ENCODE data around the gene CAPS. TPM values are rescaled to one million over a fixed set of nuclear protein-coding genes. Genes with fewer than 3 reads are reported as not detected.

The CAPS gene
- total RNA-seq, 2 experiments from 2014 or later: 2.2 to 2.7 TPM

- Mint-ChIP-seq H3K4me1 (no peaks in the 10 kb centered on the region), H3K9me3 (ENCODE audit: low read depth) (no peaks in the 10 kb centered on the region), H3K36me3 (ENCODE audit: low read depth) (peaks cover 53% of the 10 kb centered on the region), H3K4me3 (no peak overlapping the region), H3K27ac (no peak overlapping the region), H3K27me3 (no peaks in the 10 kb centered on the region)
- ChIA-PET POLR2A (no interaction called here), CTCF (no interaction called here)
- intact Hi-C loops (cut with DNase I, micrococcal nuclease): no loop called here
- DNase-seq (no peak), ATAC-seq (no peak)
These were observed 15.1 kb downstream of the CAPS start for GRCh38 chr19:5929179-5929578.

GRCh38 chr19:5929625-5930024, 15.6 kb downstream of the CAPS start:
- ChIA-PET POLR2A (no interaction called here), CTCF (interaction anchor here (0.8 kb wide), 1 partner anchor 119 kb away, joined by 4 read pairs; no protein-coding TSS in a partner anchor)
- intact Hi-C loops (cut with DNase I, micrococcal nuclease): no loop called here
- H3K4me3 Mint-ChIP-seq: no peak overlapping the region
- no peaks in the 10 kb centered on the region for H3K9me3 Mint-ChIP-seq (ENCODE audit: low read depth)
- H3K27me3 Mint-ChIP-seq: no peaks in the 10 kb centered on the region
- DNase-seq (no peak), ATAC-seq (no peak)
- no peak overlapping the region for H3K27ac Mint-ChIP-seq
- no peaks in the 10 kb centered on the region for H3K4me1 Mint-ChIP-seq
- H3K36me3 Mint-ChIP-seq (ENCODE audit: low read depth): peaks cover 52% of the 10 kb centered on the region

- Mint-ChIP-seq H3K27ac (no peak overlapping the region), H3K36me3 (ENCODE audit: low read depth) (peaks cover 43% of the 10 kb centered on the region), H3K27me3 (no peaks in the 10 kb centered on the region), H3K4me1 (no peaks in the 10 kb centered on the region), H3K9me3 (ENCODE audit: low read depth) (no peaks in the 10 kb centered on the region), H3K4me3 (no peak overlapping the region)
- ChIA-PET POLR2A (no interaction called here), CTCF (no interaction called here)
- DNase-seq (no peak), ATAC-seq (no peak)
- intact Hi-C loops (cut with DNase I, micrococcal nuclease): no loop called here
These were observed 17.2 kb downstream of the CAPS start for GRCh38 chr19:5931251-5931650.

DNA sequence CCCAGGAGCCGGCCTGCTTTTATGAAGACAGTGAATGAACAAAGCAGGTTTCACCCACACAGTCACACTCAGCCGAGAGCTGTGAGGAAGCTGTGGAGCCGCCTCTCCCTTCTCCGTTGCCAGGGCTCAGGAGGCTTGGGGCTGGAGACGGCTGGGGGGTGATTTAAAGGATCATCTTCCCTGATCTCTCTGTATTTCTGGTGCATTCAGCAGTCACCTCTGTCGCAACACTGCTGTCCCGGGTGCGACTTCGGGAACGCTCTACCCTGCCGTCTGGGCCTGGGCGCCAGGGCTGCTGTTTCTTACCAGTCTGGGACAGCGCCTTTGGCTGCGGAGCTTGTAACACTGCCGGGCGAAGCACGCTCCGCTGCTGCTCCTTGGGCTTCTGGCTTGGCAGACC, 18.1 kb downstream of the CAPS start:
- DNase-seq (no peak), ATAC-seq (no peak)
- POLR2A ChIA-PET: no interaction called here
- Mint-ChIP-seq H3K9me3 (ENCODE audit: low read depth) (no peaks in the 10 kb centered on the region), H3K36me3 (ENCODE audit: low read depth) (peaks cover 43% of the 10 kb centered on the region), H3K27me3 (no peaks in the 10 kb centered on the region), H3K4me1 (no peaks in the 10 kb centered on the region), H3K27ac (no peak overlapping the region), H3K4me3 (no peak overlapping the region)
- intact Hi-C loops (cut with DNase I, micrococcal nuclease): no loop called here
- CTCF ChIA-PET: no interaction called here

DNA sequence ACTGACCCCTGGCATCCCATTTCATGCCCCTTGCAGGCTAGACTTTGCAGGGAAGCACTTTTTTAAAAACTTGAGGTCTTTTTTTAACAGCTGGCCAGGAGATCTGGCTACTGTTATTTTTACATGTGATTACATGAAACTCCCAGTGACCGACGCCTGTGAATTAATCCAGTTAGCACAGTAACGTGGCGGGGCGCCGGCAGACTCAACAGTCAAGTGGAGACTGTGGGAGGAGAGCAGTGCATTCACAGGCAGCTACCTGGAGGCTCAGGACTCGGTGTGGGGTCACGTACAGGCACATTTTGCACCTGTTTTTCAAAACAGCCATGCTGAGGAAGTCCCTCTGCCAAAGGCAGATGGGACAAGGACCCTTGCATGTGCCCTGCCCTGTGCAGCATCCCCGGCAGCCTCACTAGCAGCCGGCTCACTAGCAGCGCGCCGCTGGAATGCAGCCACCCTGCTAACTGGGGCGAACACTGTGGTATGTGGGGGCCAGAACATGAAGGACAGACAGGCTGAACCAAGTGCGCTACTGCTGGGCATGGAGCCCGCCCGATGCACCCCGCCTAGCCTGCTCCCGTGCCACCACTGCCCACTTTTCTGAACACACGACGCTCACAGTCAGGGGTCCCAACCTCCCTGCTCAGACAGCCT, 18.7 kb downstream of the CAPS start:
- ChIA-PET CTCF (no interaction called here), POLR2A (no interaction called here)
- ATAC-seq (no peak), DNase-seq (no peak)
- no peaks in the 10 kb centered on the region for H3K27me3 Mint-ChIP-seq
- intact Hi-C loops (cut with DNase I, micrococcal nuclease): no loop called here
- H3K27ac Mint-ChIP-seq: no peak overlapping the region
- H3K4me1 Mint-ChIP-seq: no peaks in the 10 kb centered on the region
- no peaks in the 10 kb centered on the region for H3K9me3 Mint-ChIP-seq (ENCODE audit: low read depth)
- no peak overlapping the region for H3K4me3 Mint-ChIP-seq
- peaks cover 43% of the 10 kb centered on the region for H3K36me3 Mint-ChIP-seq (ENCODE audit: low read depth)

DNA sequence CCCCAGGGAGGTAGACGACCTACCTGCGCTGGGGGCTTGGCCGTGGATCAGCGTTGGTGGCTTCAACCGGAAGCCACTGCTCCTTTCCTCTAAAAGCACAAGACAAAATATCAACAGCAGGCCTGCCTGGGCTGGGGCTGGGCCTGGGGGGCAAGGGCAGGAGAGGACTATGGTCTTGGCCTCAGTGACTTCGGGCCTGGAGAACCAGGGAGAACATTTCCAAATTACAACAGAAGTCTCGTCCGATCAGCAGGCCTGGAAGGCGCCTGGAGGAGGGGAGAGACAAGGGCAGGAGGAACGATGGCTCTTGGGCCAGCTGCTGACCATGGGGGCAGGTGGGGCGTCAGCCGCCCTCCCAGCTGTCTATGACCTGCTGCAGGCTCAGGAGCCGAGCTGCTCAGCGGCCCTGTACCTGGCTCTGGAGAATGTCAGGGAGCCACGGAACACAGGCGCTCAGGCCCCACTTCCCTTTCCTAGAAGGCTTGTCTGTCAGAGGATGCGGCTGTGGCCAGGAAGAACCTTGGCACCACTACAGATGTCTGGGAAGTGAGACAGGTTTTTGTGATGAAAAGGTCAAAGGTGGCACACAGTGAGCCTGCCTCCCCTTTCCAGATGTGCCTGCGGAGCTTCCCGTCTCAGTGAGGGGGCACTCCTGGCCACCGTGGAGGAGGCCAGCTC, 19.5 kb downstream of the CAPS start:
- ATAC-seq: no peak
- peaks cover 39% of the 10 kb centered on the region for H3K36me3 Mint-ChIP-seq (ENCODE audit: low read depth)
- H3K9me3 Mint-ChIP-seq (ENCODE audit: low read depth): no peaks in the 10 kb centered on the region
- no peak overlapping the region for H3K4me3 Mint-ChIP-seq
- ChIA-PET CTCF (interaction anchor here (1.4 kb wide), 1 partner anchor 34 kb away, joined by 8 read pairs; no protein-coding TSS in a partner anchor), POLR2A (no interaction called here)
- intact Hi-C loops (cut with DNase I, micrococcal nuclease): no loop called here
- no peaks in the 10 kb centered on the region for H3K27me3 Mint-ChIP-seq
- no peak for DNase-seq
- H3K4me1 Mint-ChIP-seq: no peaks in the 10 kb centered on the region
- H3K27ac Mint-ChIP-seq: no peak overlapping the region

DNA sequence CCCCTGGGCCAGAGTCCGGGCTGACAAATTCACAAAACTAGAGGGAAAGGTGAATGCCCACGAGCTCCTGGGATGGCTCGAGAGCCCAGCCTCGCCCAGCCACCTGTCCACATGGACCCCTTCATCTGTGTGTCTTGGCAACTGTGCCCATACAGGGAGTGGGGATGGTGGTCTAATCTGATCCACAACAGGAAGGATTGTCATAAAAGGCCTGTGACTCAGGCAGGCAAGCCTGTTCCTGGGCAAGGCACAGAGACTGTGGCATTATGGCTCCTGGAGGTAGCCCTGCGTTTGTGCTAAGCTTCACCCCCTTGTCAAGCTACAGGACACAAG, 20.0 kb downstream of the CAPS start:
- no peak overlapping the region for H3K4me3 Mint-ChIP-seq
- ATAC-seq (no peak), DNase-seq (no peak)
- H3K27me3 Mint-ChIP-seq: no peaks in the 10 kb centered on the region
- no peaks in the 10 kb centered on the region for H3K4me1 Mint-ChIP-seq
- peaks cover 35% of the 10 kb centered on the region for H3K36me3 Mint-ChIP-seq (ENCODE audit: low read depth)
- H3K27ac Mint-ChIP-seq: no peak overlapping the region
- CTCF ChIA-PET: interaction anchor here (1.4 kb wide), 1 partner anchor 34 kb away, joined by 8 read pairs; no protein-coding TSS in a partner anchor
- intact Hi-C loops (cut with DNase I, micrococcal nuclease): no loop called here
- H3K9me3 Mint-ChIP-seq (ENCODE audit: low read depth): no peaks in the 10 kb centered on the region
- POLR2A ChIA-PET: no interaction called here

GRCh38 chr19:5934774-5935472, 20.9 kb downstream of the CAPS start:
- no peaks in the 10 kb centered on the region for H3K27me3 Mint-ChIP-seq
- peaks cover 27% of the 10 kb centered on the region for H3K36me3 Mint-ChIP-seq (ENCODE audit: low read depth)
- ChIA-PET POLR2A (no interaction called here), CTCF (interaction anchor here (0.8 to 1.4 kb wide), 2 partner anchors 33 to 40 kb away, joined by 3 to 8 read pairs; no protein-coding TSS in a partner anchor)
- H3K4me1 Mint-ChIP-seq: no peaks in the 10 kb centered on the region
- no peak for ATAC-seq
- DNase-seq: no peak
- H3K4me3 Mint-ChIP-seq: no peak overlapping the region
- no peak overlapping the region for H3K27ac Mint-ChIP-seq
- no peaks in the 10 kb centered on the region for H3K9me3 Mint-ChIP-seq (ENCODE audit: low read depth)
- intact Hi-C loops (cut with DNase I, micrococcal nuclease): no loop called here

GRCh38 chr19:5935473-5936291, 21.6 kb downstream of the CAPS start:
- Mint-ChIP-seq H3K4me1 (no peaks in the 10 kb centered on the region), H3K4me3 (no peak overlapping the region), H3K27me3 (no peaks in the 10 kb centered on the region), H3K36me3 (ENCODE audit: low read depth) (peaks cover 26% of the 10 kb centered on the region), H3K27ac (no peak overlapping the region), H3K9me3 (ENCODE audit: low read depth) (no peaks in the 10 kb centered on the region)
- ChIA-PET POLR2A (no interaction called here), CTCF (interaction anchor here (0.8 kb wide), 1 partner anchor 39 kb away, joined by 3 read pairs; no protein-coding TSS in a partner anchor)
- ATAC-seq: no peak
- no peak for DNase-seq
- intact Hi-C loops (cut with DNase I, micrococcal nuclease): no loop called here

DNA sequence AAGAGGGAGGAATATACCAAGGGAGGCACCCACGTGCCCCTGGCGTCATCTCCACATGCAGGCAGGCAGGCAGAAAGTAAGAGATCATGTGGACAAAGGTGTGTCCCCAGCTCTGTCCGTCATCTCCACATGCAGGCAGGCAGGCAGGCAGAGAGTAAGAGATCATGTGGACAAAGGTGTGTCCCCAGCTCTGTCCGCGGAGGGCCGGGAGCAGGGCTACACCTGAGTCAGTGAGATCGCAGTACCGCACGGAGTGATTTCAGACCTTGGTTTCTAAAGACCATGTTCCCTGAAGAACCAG, 22.2 kb downstream of the CAPS start:
- intact Hi-C loops (cut with DNase I, micrococcal nuclease): no loop called here
- Mint-ChIP-seq H3K9me3 (ENCODE audit: low read depth) (no peaks in the 10 kb centered on the region), H3K27ac (no peak overlapping the region), H3K4me1 (no peaks in the 10 kb centered on the region), H3K4me3 (no peak overlapping the region), H3K27me3 (no peaks in the 10 kb centered on the region), H3K36me3 (ENCODE audit: low read depth) (peaks cover 28% of the 10 kb centered on the region)
- ChIA-PET CTCF (no interaction called here), POLR2A (no interaction called here)
- no peak for DNase-seq
- ATAC-seq: no peak

GRCh38 chr19:5937550-5937949, 23.5 kb downstream of the CAPS start:
- intact Hi-C loops (cut with DNase I, micrococcal nuclease): no loop called here
- ChIA-PET CTCF (interaction anchor here (0.7 to 1.7 kb wide), 4 partner anchors 30 to 134 kb away, joined by 3 to 4 read pairs (median 4); no protein-coding TSS in a partner anchor), POLR2A (interaction anchor here (0.5 kb wide), 1 partner anchor 350 kb away, joined by 3 read pairs; no protein-coding TSS in a partner anchor)
- Mint-ChIP-seq H3K4me1 (no peaks in the 10 kb centered on the region), H3K27me3 (no peaks in the 10 kb centered on the region), H3K9me3 (ENCODE audit: low read depth) (no peaks in the 10 kb centered on the region), H3K27ac (no peak overlapping the region), H3K36me3 (ENCODE audit: low read depth) (peaks cover 28% of the 10 kb centered on the region), H3K4me3 (no peak overlapping the region)
- ATAC-seq: no peak
- DNase-seq: no peak

Data from activated CD4-positive, alpha-beta T cell treated with anti-CD3 and anti-CD28 coated beads for 36 hours (primary cell).